Thoracic aorta (tissue), 2 donors: ENCODE results near the gene SERPINA12. TPM values are rescaled to one million over a fixed set of nuclear protein-coding genes. Genes with fewer than 3 reads are reported as not detected.

Source experiments
- ATAC-seq: fragments of 150-250 bp; one replicate; pipeline ENCODE4 v1.8.0; 2017; ENCODE audit warnings: low read depth; ENCODE audit not compliant: insufficient number of reproducible peaks, low FRiP score
- DNase-seq: peaks from one replicate; pipeline ENCODE4 v3.0.0-alpha.2; 2020; ENCODE audit warnings: low spot score
- H3K27ac ChIP-seq, 2 donors: fragments of 200-600 bp; sonication (generic); 1 replicate in 1 of 2; 2 replicates in 1 of 2; pipeline ENCODE4 v1.5.1; 2016; ENCODE audit warnings: mild to moderate bottlenecking in 2 of 2, moderate library complexity in 2 of 2
- H3K27me3 ChIP-seq: fragments of 200-600 bp; sonication (generic); replicated peaks from 2 replicates; pipeline ENCODE4 v1.6.0; 2016; ENCODE audit warnings: mild to moderate bottlenecking; ENCODE audit not compliant: insufficient read depth
- H3K36me3 ChIP-seq: fragments of 200-600 bp; sonication (generic); one replicate; pipeline ENCODE4 v1.5.1; 2016
- H3K4me1 ChIP-seq, 2 donors: fragments of 200-600 bp; sonication (generic); 1 replicate in 1 of 2; 2 replicates in 1 of 2; pipeline versions ENCODE4 v1.5.1 to v1.6.0; 2016; ENCODE audit warnings: low read depth in 2 of 2, mild to moderate bottlenecking in 1 of 2; ENCODE audit not compliant: control insufficient read depth in 1 of 2
- H3K4me3 ChIP-seq: fragments of 200-600 bp; sonication (generic); 2 replicates; pipeline ENCODE4 v1.5.1; 2016; ENCODE audit warnings: mild to moderate bottlenecking
- H3K9me3 ChIP-seq: fragments of 200-600 bp; sonication (generic); 2 replicates; pipeline ENCODE4 v1.5.1; 2016
- total RNA-seq, 2 donors: library from RNA; depleted of rRNA; stranded (reverse); fragments of >200 nt; gene quantifications; one replicate each; pipeline versions ENCODE4 v1.1.0 to v1.2.3, GENCODE V29; 2016
- TF ChIP-seq, protein P1 (sequence below): fragments of 200-600 bp; sonication (generic); IDR thresholded peaks from one replicate; pipeline ENCODE4 v1.5.1; 2019; ENCODE audit warnings: antibody characterized with exemption

The SERPINA12 gene
- total RNA-seq, 2 donors from 2014 or later: not detected

GRCh38 chr14:94545131-94545841 lies 36.0 kb upstream of the SERPINA12 start:
- H3K27me3 ChIP-seq: no peaks in the 10 kb centered on the region

GRCh38 chr14:94544726-94545125 lies 35.5 kb upstream of the SERPINA12 start:
- ATAC-seq: no peak
- DNase-seq: no peak
- H3K4me3 ChIP-seq: no peak overlapping the region
- TF ChIP-seq, protein P1, sequence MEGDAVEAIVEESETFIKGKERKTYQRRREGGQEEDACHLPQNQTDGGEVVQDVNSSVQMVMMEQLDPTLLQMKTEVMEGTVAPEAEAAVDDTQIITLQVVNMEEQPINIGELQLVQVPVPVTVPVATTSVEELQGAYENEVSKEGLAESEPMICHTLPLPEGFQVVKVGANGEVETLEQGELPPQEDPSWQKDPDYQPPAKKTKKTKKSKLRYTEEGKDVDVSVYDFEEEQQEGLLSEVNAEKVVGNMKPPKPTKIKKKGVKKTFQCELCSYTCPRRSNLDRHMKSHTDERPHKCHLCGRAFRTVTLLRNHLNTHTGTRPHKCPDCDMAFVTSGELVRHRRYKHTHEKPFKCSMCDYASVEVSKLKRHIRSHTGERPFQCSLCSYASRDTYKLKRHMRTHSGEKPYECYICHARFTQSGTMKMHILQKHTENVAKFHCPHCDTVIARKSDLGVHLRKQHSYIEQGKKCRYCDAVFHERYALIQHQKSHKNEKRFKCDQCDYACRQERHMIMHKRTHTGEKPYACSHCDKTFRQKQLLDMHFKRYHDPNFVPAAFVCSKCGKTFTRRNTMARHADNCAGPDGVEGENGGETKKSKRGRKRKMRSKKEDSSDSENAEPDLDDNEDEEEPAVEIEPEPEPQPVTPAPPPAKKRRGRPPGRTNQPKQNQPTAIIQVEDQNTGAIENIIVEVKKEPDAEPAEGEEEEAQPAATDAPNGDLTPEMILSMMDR: no peak
- H3K27me3 ChIP-seq: no peaks in the 10 kb centered on the region
- H3K9me3 ChIP-seq: peaks cover 4% of the 10 kb centered on the region
- no peak overlapping the region for H3K27ac ChIP-seq
- no peaks in the 10 kb centered on the region for H3K36me3 ChIP-seq
- H3K4me1 ChIP-seq: no peaks in the 10 kb centered on the region

More at GRCh38 chr14:94545131-94545841, 36.0 kb upstream of the SERPINA12 start:
- Histone ChIP-seq H3K4me1 (no peaks in the 10 kb centered on the region), H3K27ac (no peak overlapping the region), H3K9me3 (peaks cover 4% of the 10 kb centered on the region), H3K36me3 (no peaks in the 10 kb centered on the region), H3K4me3 (no peak overlapping the region)
- ATAC-seq (no peak), DNase-seq (no peak)
- TF ChIP-seq, protein P1: no peak

GRCh38 chr14:94543449-94544124 lies 34.3 kb upstream of the SERPINA12 start:
- H3K4me1 ChIP-seq: no peaks in the 10 kb centered on the region
- no peak for DNase-seq
- no peaks in the 10 kb centered on the region for H3K27me3 ChIP-seq
- TF ChIP-seq, protein P1: no peak
- peaks cover 4% of the 10 kb centered on the region for H3K9me3 ChIP-seq
- no peak overlapping the region for H3K4me3 ChIP-seq
- no peaks in the 10 kb centered on the region for H3K36me3 ChIP-seq
- no peak for ATAC-seq
- no peak overlapping the region for H3K27ac ChIP-seq

- H3K4me3 ChIP-seq: no peak overlapping the region
- DNase-seq (no peak), ATAC-seq (no peak)
- peaks cover 4% of the 10 kb centered on the region for H3K9me3 ChIP-seq
- no peaks in the 10 kb centered on the region for H3K27me3 ChIP-seq
- H3K4me1 ChIP-seq: no peaks in the 10 kb centered on the region
- H3K27ac ChIP-seq: no peak overlapping the region
- TF ChIP-seq, protein P1: no peak
- H3K36me3 ChIP-seq: no peaks in the 10 kb centered on the region
These were observed 33.7 kb upstream of the SERPINA12 start for GRCh38 chr14:94542811-94543440.

DNA sequence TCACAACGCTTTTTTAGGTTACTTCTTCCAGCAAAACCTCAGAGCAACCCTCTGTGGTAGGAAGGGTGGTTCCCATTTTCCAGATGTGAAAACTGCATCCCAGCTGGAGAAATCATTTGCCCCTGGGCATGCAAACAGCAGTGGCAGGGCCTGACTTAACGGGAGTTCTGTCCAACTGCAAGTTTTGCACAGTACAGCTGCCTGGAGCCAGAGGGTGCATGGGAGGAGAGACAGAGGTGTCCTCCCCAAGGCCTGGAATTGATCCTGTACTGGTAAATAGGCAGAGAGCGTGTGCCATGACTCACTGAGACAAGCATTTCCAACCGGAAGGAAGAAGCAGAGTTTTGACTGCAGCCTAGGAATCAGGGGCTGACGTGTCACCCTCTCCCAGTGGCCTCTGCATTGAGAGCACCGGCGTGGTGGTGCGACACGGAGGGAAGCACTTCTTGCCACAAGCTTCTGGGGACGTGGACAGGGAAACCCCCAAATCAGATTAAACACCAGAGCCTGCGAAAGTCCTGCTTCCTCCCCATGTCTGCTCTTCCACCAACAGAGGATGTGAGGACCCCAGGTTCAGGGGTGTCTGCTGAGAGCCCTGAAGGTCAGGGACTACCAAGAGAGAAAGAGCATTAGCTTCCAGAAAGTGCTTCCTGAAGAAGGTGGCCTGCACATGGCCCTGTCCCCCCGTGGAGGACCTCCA lies 33.0 kb upstream of the SERPINA12 start:
- TF ChIP-seq, protein P1: no peak
- Histone ChIP-seq H3K9me3 (peaks cover 4% of the 10 kb centered on the region), H3K4me3 (no peak overlapping the region), H3K36me3 (no peaks in the 10 kb centered on the region), H3K27me3 (no peaks in the 10 kb centered on the region), H3K27ac (no peak overlapping the region), H3K4me1 (no peaks in the 10 kb centered on the region)
- ATAC-seq (no peak), DNase-seq (no peak)
